GM21717 (cell line): ENCODE measurements around the gene PCNX3.

Source experiments
- ATAC-seq: cut with Tn5 transposase; IDR thresholded peaks from one replicate; pipeline ENCODE4 v1.9.1; 2021; ENCODE audit warnings: mild to moderate bottlenecking, moderate library complexity; ENCODE audit not compliant: unreplicated experiment

PCNX3 gene

GRCh38 chr11:65618763-65619162 is 3.2 kb downstream of the PCNX3 start:
- ATAC-seq: no peak

- ATAC-seq: no peak
Measured at GRCh38 chr11:65619281-65619928, 3.8 kb downstream of the PCNX3 start.

GRCh38 chr11:65620666-65621065 is 5.1 kb downstream of the PCNX3 start:
- ATAC-seq: no peak

GRCh38 chr11:65621460-65621859 is 5.9 kb downstream of the PCNX3 start:
- ATAC-seq: no peak

- no peak for ATAC-seq
Measured at GRCh38 chr11:65622011-65622410, 6.4 kb downstream of the PCNX3 start.

GRCh38 chr11:65623177-65623576 is 7.6 kb downstream of the PCNX3 start:
- no peak for ATAC-seq

- ATAC-seq: no peak
Measured at GRCh38 chr11:65623852-65624616, 8.5 kb downstream of the PCNX3 start.

GRCh38 chr11:65624931-65625627 is 9.5 kb downstream of the PCNX3 start:
- ATAC-seq: no peak

- no peak for ATAC-seq
Measured at GRCh38 chr11:65625628-65626342, 10.2 kb downstream of the PCNX3 start.

GRCh38 chr11:65627202-65627601 is 11.6 kb downstream of the PCNX3 start:
- no peak for ATAC-seq

- ATAC-seq: no peak
Measured at GRCh38 chr11:65629579-65629978, 14.0 kb downstream of the PCNX3 start.

- no peak for ATAC-seq
Measured at GRCh38 chr11:65630215-65630614, 14.6 kb downstream of the PCNX3 start.

- ATAC-seq: no peak
Measured at GRCh38 chr11:65633390-65634108, 18.0 kb downstream of the PCNX3 start.

GRCh38 chr11:65634109-65634436 is 18.5 kb downstream of the PCNX3 start:
- no peak for ATAC-seq

GRCh38 chr11:65634440-65634839 is 18.9 kb downstream of the PCNX3 start:
- ATAC-seq: no peak

GRCh38 chr11:65634905-65635731 is 19.5 kb downstream of the PCNX3 start:
- no peak for ATAC-seq

- ATAC-seq: no peak
Measured at GRCh38 chr11:65636108-65637031, 20.8 kb downstream of the PCNX3 start.

GRCh38 chr11:65637032-65637557 is 21.5 kb downstream of the PCNX3 start:
- no peak for ATAC-seq
